Effector memory CD8-positive, alpha-beta T cell (primary cell): ENCODE data around the gene PPFIBP1.
"Not testable (repeated sequence)": the region's sequence is repeated elsewhere in the genome, so short reads cannot be mapped to it uniquely, and the experiment has no call there.

Experiments
- ATAC-seq: fragments of 150-1000 bp; cut with Tn5 transposase; replicated peaks from 2 replicates; pipeline ENCODE4 v1.10.0; 2021; ENCODE audit warnings: mild to moderate bottlenecking, moderate library complexity
- DNase-seq, 3 experiments: peaks; one replicate each; pipeline ENCODE4 v3.0.0; 2021
- H3K27ac Mint-ChIP-seq, 2 donors: one replicate each; pipeline ENCODE4 v1.8.0; 2022; ENCODE audit warnings: mild to moderate bottlenecking in 2 of 2, mixed read lengths in 2 of 2, moderate library complexity in 2 of 2
- H3K27me3 Mint-ChIP-seq, 2 donors: one replicate each; pipeline ENCODE4 v1.8.0; 2022; ENCODE audit warnings: mixed read lengths in 2 of 2
- H3K36me3 Mint-ChIP-seq: one replicate; pipeline ENCODE4 v1.8.0; 2022; ENCODE audit warnings: mild to moderate bottlenecking, moderate library complexity, mixed read lengths; ENCODE audit not compliant: insufficient read depth
- H3K4me1 Mint-ChIP-seq, 2 donors: one replicate each; pipeline ENCODE4 v1.8.0; 2022; ENCODE audit warnings: low read depth in 2 of 2, mixed read lengths in 2 of 2
- H3K4me3 Mint-ChIP-seq, 2 donors: one replicate each; pipeline ENCODE4 v1.8.0; 2022; ENCODE audit warnings: mild to moderate bottlenecking in 2 of 2, mixed read lengths in 2 of 2, moderate library complexity in 2 of 2
- H3K9me3 Mint-ChIP-seq, 2 donors: one replicate each; pipeline ENCODE4 v1.8.0; 2022; ENCODE audit warnings: mixed read lengths in 2 of 2

The PPFIBP1 gene

DNA sequence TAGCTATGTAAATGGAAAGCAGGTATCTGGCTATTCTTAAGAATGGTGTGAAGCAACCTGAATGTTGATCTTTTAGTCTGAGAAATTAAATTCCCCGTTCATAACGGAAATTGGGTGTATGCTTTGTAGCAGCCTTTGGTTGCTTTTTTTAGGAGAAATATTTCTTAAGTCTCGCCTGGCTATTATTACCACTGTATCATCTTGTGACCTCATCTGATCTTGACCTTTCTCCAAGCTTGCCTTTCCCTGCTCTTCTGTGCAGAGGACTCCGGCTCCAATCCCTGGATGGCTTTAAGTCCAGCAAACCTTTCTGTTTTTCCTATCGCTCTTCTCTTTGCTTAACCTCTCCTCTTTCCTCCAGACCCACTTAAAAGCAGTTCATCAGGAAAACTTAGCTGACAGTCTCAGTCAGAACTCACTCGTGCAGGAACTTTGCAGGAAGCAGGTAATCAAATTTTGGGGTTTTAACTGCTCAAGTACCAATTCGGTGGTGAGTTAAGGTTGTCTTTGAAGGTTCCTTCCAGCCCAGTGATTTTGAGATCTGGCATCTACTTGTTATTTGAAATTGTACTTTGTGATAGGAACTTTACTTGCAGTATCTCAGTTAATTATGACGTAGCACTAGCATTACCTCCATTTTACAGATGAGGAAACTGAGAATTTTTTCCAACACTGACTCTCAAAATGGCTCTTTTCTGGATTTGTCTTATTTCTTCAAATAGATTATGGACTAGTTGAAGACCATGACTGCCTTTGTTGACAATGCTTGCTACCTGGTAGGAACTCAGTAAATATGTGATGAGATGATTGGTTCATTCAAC lies 14.1 kb downstream of the PPFIBP1 start:
- no peaks in the 10 kb centered on the region for H3K9me3 Mint-ChIP-seq
- H3K4me1 Mint-ChIP-seq = peaks cover 9 to 18% of the 10 kb centered on the region in 2 donors

DNA sequence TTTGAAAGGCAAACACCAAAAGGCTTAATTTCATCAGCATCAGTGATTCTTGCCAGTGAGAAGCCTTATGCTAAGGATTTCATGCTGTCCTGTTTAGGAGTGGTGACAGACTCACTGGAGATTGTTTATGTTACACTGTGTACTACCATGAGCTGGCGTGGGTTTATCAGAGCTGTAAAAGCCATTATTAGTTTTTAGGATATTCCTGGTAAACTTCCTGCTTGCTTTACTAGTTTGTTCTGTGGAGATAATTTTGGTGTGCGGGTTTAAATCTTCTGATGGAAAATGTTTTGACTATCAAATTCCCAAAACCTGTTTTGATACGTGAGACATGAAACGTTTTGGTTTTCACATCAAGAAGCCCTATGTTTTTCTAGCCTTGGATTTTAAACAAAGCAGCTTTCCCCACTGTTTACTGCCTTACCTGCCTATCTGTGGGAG lies 15.2 kb downstream of the PPFIBP1 start:
- no peak overlapping the region for H3K4me3 Mint-ChIP-seq
- no peak overlapping the region for H3K27ac Mint-ChIP-seq
- no peaks in the 10 kb centered on the region for H3K36me3 Mint-ChIP-seq
- H3K9me3 Mint-ChIP-seq = no peaks in the 10 kb centered on the region
- peaks cover 15 to 26% of the 10 kb centered on the region in 2 donors for H3K27me3 Mint-ChIP-seq
- peaks cover 5 to 10% of the 10 kb centered on the region in 2 donors for H3K4me1 Mint-ChIP-seq
- ATAC-seq (no peak), DNase-seq (no peak)

More for the DNA sequence above, 14.1 kb downstream of the PPFIBP1 start:
- Mint-ChIP-seq H3K27ac (no peak overlapping the region), H3K27me3 (peaks cover 19 to 23% of the 10 kb centered on the region in 2 donors), H3K36me3 (no peaks in the 10 kb centered on the region), H3K4me3 (no peak overlapping the region)
- ATAC-seq = no peak
- no peak for DNase-seq

DNA sequence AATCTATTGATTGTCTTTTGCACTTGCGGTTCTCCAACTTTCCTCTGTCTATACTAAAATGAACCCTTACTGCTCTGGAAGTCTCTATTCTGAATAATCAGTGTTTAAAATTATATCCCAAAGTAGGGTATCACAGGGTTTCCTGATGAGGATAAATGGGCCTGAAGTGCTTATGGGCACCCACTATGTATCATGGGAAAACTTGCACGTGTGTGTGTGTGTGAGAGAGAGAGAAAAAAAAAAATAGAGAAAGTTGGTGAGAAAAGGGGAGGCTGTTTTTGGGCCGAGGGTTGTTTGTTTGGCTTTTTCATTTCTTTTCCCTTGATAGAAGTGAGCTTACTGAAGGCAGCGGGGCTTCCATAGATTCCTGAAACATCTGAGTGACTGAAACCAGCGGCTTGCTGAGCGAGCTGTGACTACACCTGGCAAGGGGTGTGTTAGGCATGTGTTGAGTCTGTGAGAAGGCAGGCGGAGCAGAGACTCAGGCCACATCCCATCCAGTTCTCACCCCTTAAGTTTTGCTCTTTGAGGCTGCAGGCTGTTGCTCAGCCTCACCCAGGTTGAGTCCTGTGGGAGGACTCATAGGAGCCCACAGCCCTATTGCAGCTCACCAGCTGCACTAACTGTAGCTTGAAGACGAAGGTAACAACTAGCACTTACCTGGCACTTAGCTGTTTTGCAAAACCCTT lies 17.2 kb downstream of the PPFIBP1 start:
- H3K27ac Mint-ChIP-seq = no peak overlapping the region
- DNase-seq (no peak), ATAC-seq (no peak)
- H3K4me1 Mint-ChIP-seq = peaks cover 0 to 3% of the 10 kb centered on the region in 2 donors
- H3K4me3 Mint-ChIP-seq = no peak overlapping the region
- H3K36me3 Mint-ChIP-seq = no peaks in the 10 kb centered on the region
- H3K9me3 Mint-ChIP-seq = no peaks in the 10 kb centered on the region
- H3K27me3 Mint-ChIP-seq = peaks cover 23 to 34% of the 10 kb centered on the region in 2 donors

DNA sequence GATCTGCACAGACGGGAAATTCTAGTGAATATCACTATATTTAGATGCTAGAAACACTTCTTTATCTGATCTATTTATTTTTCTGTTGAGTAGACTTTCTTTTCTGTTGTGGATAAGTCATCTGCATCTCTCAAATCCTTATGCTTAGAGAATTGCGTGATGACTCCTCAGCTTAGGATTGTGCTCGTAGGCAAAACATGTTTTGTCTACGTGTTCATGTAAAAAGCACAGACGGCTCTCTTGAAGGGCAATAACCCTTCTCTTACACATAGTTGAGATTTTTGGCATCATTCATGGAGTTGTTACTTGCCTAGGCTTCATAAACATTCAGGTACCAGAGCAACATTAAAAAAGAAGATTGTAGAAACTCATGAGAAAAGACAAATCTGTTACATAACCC lies 18.6 kb downstream of the PPFIBP1 start:
- ATAC-seq = no peak
- H3K9me3 Mint-ChIP-seq = no peaks in the 10 kb centered on the region
- peaks cover 23 to 34% of the 10 kb centered on the region in 2 donors for H3K27me3 Mint-ChIP-seq
- H3K4me1 Mint-ChIP-seq = peaks cover 0 to 3% of the 10 kb centered on the region in 2 donors
- DNase-seq = no peak
- H3K27ac Mint-ChIP-seq = no peak overlapping the region
- H3K36me3 Mint-ChIP-seq = no peaks in the 10 kb centered on the region
- no peak overlapping the region for H3K4me3 Mint-ChIP-seq

DNA sequence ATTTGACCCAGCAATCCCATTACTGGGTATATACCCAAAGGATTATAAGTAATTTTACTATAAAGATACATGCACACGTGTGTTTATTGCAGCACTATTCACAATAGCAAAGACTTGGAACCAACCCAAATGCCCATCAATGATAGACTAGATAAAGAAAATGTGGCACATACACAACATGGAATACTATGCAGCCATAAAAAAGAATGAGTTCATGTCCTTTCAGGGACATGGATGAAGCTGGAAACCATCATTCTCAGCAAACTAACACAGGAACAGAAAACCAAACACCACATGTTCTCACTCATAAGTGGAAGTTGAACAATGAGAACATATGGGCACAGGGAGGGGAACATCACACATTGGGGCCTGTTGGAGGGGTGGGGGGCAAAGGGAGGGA lies 20.9 kb downstream of the PPFIBP1 start:
- H3K9me3 Mint-ChIP-seq = not testable (repeated sequence)

DNA sequence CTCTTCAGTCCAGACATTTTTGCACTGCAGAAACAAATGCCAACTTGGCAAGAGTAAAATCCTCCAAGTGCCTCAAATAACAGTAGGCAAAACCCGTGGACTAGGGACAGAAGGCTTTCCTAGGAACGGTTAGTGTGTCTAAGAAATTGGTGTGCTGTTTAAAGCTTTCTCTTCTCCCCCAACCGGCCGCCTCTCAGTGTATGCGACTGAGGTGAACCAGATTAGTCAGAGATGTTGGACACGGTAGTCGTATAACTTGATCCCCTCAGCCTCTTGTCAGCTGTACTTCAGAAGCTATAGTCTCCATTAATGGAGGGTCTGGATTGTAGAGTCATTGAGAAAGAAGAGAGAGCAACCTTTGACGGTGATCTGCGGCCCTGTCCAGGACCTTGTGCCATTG lies 21.7 kb downstream of the PPFIBP1 start:
- Mint-ChIP-seq H3K9me3 (no peaks in the 10 kb centered on the region), H3K4me3 (no peak overlapping the region), H3K27ac (no peak overlapping the region), H3K27me3 (peaks cover 44 to 57% of the 10 kb centered on the region in 2 donors), H3K4me1 (peaks cover 0 to 3% of the 10 kb centered on the region in 2 donors), H3K36me3 (no peaks in the 10 kb centered on the region)
- ATAC-seq (no peak), DNase-seq (no peak)

More for the DNA sequence above, 20.9 kb downstream of the PPFIBP1 start:
- ATAC-seq, H3K36me3 Mint-ChIP-seq, H3K4me3 Mint-ChIP-seq, H3K4me1 Mint-ChIP-seq, H3K27ac Mint-ChIP-seq, DNase-seq: not testable (repeated sequence)
- H3K27me3 Mint-ChIP-seq = peaks cover 38 to 57% of the 10 kb centered on the region in 2 donors

DNA sequence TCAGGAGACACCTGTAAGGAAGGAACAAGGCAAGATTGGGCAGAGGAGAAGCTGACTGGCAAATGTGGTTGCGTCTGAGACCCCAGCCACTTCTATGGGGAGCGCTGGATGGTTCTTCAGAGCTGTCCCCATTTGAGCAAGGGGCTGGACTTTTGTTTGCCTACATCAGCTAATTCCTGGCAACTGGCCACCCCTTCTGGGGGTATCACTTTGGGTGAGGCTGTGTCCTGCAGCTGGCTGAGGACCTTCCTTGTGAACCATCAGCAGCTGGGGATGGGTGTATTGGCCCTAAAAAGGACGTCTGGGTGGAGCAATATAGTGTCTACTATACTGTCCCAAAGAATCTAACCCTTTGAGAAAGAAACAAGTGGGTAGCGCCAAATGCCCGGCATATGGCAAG lies 23.6 kb downstream of the PPFIBP1 start:
- Mint-ChIP-seq H3K27me3 (peaks cover 32 to 39% of the 10 kb centered on the region in 2 donors), H3K4me1 (no peaks in the 10 kb centered on the region), H3K4me3 (no peak overlapping the region), H3K27ac (no peak overlapping the region), H3K36me3 (no peaks in the 10 kb centered on the region), H3K9me3 (no peaks in the 10 kb centered on the region)
- DNase-seq (no peak), ATAC-seq (no peak)

DNA sequence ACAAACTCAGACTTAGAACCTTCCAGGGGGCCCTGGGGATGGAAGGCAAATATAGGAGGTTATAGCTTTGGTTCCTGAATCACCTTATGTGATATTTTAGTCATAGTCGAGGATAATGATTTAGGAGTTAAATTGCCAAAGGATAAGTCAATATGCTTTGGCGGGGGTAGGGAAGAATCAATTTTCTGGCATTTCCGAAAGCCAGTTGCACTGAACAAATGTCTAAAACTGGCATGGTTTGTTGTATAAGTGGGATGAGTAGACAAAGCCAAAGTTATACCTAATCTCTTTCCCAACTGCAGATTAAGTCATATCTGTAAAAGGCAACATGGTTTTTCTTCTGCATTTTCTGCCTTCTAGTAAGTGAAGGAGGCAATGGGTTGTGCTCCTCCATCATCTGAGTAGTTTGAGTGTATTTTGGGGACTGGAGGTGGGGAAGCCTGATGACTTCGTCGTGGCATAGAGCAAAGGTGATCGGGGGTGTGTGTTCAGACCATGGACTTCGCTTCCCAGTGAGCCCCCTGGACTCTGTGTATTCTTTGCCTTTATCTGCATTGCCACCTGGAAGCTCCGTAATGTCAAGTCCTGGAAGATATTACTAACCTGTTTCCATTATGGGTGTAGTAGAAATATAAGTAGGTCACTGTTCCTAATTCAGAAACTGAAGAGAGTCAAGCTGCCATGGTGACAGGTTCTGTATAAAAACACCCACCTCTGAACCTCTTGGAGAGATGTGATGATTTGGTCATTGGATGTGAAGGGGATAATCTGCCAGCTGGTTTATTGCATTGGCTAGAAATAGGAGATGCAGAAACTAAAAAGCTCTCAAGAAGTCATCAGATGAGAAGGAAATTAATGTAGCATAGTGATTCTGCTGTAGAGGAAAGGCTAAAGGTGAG lies 24.5 kb downstream of the PPFIBP1 start:
- Mint-ChIP-seq H3K9me3 (no peaks in the 10 kb centered on the region), H3K4me1 (no peaks in the 10 kb centered on the region), H3K4me3 (no peak overlapping the region), H3K27me3 (peaks cover 30 to 35% of the 10 kb centered on the region in 2 donors), H3K36me3 (no peaks in the 10 kb centered on the region), H3K27ac (no peak overlapping the region)
- DNase-seq (no peak), ATAC-seq (no peak)

DNA sequence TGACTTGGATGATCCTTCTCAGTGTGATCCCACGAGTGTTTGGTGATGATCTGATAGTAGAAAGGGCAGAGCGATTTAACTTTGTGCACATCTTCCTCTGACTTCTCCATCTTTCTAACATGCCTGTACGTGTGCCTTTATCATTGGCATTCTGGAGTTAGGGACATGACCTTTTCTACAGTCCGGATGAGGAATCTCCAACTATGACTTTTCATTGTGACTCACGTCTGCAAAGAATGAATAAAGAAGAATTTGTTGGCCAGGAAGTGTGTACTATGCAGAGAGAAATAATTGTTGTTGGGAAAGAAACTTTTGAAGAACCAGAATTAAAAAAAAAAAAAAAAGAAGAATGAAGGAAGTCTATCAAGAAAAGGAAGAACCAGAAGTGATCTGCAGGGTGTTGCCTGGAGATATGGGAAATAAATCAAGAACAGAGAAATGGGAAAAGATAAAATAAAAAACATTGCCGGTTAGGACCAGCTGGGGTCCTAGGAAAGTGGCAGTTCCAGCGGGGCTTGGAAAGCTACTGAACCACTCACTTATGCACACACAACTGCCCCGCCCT lies 25.3 kb downstream of the PPFIBP1 start:
- Mint-ChIP-seq H3K4me3 (no peak overlapping the region), H3K27ac (no peak overlapping the region)
- ATAC-seq = no peak

DNA sequence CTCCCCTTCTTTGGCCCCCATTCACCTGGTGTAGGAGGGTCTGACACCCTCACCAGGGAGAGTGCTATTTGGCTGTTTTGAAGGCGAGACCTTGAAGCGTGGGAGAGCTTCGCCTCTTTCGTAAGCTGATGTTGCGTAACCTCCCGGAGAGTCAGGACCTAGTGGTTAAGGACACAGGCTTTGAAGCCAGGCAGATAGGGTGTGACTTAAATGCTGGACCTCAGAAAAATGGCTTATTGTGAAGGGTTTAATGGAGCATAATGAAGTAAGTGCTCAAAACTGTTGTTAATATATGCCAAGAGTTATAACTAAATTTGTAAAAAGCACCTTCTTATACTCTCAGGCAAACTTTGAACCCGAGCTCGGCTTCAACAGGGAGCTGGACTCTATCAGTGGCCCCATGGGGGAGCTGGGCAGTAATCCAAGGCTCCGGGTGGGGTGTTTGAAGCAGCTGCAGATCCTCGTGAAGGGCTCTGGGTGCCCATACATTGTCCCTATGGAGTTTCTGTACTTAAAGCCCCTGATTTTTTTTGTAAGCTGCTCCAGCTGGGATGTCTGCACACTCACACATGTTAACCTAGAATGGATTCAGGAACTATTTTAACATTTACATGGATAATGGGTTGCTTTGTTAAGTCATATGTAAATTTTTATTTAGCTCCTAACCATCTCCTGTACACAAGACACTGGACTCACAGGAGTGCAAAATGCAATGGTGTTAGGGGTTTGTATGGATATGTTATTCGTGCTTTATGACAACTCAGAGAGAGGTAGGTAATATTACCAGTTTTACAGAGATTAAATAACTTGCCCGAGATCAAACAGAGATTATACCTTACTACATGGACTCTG lies 26.0 kb downstream of the PPFIBP1 start:
- Mint-ChIP-seq H3K27ac (no peak overlapping the region), H3K27me3 (peaks cover 21 to 32% of the 10 kb centered on the region in 2 donors), H3K36me3 (no peaks in the 10 kb centered on the region), H3K4me3 (no peak overlapping the region), H3K9me3 (no peaks in the 10 kb centered on the region), H3K4me1 (no peaks in the 10 kb centered on the region)
- DNase-seq = no peak
- ATAC-seq = no peak

More for the DNA sequence above, 25.3 kb downstream of the PPFIBP1 start:
- DNase-seq = no peak
- Mint-ChIP-seq H3K36me3 (no peaks in the 10 kb centered on the region), H3K27me3 (peaks cover 27 to 32% of the 10 kb centered on the region in 2 donors), H3K4me1 (no peaks in the 10 kb centered on the region), H3K9me3 (no peaks in the 10 kb centered on the region)

DNA sequence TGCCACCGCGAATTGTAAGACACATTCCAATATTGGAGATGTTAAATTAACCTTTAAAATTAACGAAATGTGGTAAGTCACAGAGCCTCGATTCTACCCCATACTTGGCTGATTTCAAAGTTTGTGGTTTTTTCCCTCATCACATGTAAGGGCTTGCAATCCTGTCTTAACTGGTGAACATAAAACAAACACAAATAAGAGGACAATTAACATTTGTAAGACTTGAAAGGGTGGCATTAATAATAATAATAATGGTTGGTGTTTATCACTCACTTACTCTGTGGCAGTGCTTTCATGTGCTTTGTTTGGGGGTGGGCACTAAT lies 26.6 kb downstream of the PPFIBP1 start:
- Mint-ChIP-seq H3K4me3 (no peak overlapping the region), H3K9me3 (no peaks in the 10 kb centered on the region), H3K27me3 (peaks cover 21 to 32% of the 10 kb centered on the region in 2 donors), H3K4me1 (no peaks in the 10 kb centered on the region), H3K27ac (no peak overlapping the region), H3K36me3 (no peaks in the 10 kb centered on the region)
- ATAC-seq (no peak), DNase-seq (no peak)

DNA sequence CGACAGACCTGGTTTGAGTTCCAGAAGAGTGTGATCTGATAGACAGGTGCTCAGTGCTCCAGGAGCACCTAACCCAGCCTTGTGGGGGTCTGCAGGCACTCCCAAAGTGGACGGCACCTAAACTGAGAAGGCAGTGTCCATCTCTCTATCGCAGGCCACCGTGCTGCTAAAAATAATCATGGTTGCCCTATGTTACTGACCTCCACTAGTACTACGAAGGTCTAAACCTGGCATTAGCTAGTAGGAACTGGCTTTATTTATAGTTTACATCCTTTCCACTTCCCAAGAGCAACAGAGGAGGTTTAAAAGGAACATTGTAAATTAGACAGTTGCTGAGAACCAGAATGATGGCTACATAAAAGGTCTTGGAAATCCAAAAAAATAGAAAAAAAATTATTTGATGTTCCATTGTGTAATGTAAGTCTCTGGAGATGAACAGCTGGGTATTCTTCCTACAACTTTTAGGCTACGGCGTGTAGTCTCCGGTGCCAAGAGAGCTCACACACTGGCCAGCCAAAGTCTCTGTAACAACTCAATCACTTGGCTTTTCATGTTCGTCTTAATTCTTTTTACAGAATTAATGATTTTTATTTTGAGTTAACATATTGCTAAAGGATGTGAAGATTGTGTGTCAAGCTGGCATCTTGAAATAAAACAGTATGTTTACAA lies 27.3 kb downstream of the PPFIBP1 start:
- no peak overlapping the region for H3K4me3 Mint-ChIP-seq
- H3K27me3 Mint-ChIP-seq = peaks cover 21 to 32% of the 10 kb centered on the region in 2 donors
- ATAC-seq = no peak
- no peak overlapping the region for H3K27ac Mint-ChIP-seq
- H3K4me1 Mint-ChIP-seq = no peaks in the 10 kb centered on the region
- H3K36me3 Mint-ChIP-seq = no peaks in the 10 kb centered on the region
- no peaks in the 10 kb centered on the region for H3K9me3 Mint-ChIP-seq
- DNase-seq = no peak
